CD4-positive, alpha-beta T cell treated with Interleukin-4 for 4 hours (primary cell): Measurements from ENCODE around the gene COL16A1.

Source experiments
- DNase-seq: peaks from one replicate; pipeline ENCODE4 v3.0.0-alpha.2; 2020

COL16A1 gene

DNA sequence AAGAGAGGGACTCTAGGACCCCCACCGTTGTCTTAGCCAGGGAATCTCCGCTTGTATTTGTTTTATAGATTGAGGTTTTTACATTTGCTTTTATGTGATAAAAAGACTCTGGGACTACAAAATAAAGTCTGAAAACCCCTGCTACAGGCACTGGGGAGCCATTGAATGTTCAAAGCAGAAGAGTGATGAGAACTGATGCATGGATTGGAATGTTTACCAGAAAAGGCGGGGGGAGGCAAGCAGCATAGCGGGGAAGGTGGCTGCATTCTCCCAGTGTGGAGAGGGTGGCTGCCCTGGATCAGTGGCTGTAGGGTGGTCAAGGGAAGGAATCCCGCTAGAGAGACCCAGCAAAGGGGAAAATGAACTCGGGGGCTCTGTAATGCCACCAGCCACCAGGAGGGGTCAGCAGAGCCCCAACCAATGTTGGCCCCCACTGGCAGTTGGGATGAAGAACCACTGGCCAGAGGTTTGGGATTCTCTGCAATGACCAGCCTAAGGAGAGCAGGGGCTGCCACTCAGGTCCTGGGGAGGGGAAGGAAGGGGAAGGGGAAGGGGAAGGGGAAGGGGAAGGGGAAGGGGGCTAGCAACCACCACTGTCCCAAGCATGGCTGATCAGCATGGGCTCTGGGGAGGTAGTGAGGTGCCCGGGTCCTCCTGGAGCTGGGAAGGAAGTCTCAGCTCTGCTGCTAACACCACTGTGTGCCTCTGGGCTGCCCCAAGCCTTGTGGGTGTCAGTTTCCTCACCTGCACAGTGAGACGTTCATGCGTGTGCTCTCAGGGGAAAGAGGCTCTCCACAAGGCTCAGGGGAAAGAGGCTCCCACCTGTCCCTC is 40.0 kb downstream of the COL16A1 start:
- DNase-seq = peak; percentile 48

DNA sequence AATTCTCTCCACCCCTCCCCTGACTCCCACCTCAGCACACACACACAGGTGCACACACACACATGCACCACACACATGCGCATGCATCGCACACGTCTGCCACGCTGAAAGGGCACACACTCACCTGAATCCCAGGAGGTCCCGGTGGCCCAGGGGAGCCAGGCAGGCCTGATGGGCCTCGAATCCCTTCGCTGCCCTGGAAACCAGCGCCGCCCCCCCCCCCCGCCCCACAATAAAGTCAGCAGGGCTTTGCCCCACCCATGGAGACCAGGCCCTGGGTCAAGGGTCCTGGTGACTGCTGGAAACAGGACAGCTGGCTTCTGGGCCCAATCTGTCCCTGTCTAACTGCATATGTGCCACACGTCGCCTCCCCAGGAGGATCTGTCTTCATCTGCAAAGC is 41.4 kb downstream of the COL16A1 start:
- DNase-seq = no peak

DNA sequence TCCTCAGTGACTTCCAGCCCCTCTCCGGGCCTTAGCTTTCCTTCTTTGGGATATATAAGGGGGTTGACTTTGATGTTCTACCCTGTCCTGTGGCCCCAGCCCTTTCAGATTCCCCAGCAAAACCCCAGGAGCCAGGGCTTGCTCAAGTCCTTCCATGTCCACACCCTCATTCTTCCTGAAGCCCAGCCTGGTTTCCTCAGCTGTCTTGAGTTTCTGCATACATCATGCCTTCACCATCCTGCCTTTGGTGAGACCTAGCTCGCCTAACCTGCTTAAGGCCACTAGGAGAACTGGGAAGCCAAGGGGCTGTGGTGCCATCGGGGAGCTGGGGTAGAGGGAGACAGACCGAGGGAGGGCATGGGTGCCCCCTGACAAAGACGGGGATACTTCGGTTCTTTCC is 42.0 kb downstream of the COL16A1 start:
- no peak for DNase-seq

DNA sequence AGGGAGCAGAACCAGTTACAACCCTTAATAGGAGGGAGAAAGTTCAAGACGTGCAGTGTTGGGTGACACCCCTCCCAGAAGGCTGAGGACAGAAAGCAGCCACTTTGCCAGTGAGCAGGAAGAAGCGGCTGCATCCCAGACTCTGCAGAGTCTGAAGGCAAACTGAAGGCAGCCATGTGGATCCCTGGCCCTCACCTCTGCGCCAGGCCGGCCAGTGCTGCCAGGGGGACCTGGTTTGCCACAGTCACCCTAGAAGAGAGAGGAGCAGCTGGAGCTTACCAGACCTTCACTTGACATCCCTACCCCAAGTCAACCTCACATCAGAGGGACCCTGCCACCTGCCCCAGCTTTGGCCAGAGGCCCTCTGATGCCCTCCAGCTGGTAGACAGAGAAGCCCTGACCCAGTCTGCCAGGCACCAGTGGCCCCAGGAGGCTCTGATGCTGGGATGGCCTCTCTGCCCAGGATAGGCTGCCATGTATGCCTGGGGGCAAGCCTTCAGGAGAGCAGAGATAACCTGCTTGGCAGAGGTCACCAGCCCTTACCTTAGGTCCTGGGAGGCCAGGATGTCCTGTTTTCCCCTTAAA is 42.9 kb downstream of the COL16A1 start:
- DNase-seq = no peak

DNA sequence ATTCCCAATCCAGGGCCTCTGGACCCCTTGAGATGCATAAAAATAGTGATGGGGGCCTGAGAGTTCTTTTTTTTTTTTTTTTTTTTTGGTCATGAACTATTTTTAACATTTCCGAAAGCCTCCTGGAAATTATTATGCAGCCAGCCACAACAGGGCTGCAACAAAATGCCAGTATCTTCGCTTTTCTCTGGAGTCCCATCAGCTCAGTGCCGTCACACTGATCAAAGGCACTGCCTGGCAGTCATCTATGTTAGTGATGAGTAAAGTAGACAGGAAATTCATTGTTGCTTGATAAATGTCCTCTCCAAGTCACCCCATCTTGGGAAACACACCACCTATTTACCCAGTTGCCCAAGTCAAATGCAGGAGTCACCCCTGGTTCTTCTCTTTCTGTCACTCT is 43.9 kb downstream of the COL16A1 start:
- no peak for DNase-seq

DNA sequence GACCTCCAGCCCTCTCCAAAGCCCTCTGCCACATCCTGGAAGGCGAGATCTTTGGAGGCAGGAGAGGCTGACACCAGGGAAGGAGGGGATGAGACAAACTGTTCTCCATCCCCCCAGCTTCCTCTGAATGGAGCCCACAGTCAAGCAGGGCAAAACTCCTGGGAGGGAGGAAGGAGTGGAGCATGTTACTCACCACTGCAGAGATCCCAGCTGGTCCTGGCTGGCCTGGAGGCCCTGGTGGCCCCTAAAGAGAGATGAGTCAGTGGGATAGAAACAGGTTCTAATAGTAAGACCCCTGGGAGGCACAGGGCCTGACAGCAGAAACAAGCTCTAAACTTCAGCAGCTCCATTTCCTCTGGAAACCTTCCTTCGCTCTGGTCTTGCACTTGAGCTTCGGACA is 45.1 kb downstream of the COL16A1 start:
- no peak for DNase-seq

DNA sequence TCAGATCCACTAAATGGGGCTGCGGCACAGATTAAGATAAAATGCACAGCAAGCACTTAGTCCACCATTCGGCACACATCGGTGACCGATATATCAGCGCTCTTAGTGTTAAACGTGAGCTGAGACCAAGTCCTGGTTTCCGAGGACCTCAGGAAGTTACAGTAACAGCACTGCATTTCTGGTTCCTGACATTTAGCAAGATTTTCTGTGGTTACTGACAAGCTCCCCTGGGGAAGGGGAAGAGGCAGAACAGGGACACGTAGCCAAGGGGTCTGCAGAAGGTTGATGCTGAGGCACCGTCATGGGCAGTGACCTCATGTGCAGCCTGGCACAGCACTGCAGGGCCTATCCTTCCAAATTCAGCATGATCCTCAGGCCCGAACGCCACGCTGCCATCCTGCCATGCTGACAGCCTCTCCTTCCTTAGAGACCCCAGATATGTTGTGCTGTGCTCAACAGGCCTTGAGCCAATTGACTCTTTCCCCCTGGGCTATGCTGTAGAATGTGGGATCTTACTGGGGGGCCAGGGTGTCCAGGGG is 45.8 kb downstream of the COL16A1 start:
- no peak for DNase-seq

DNA sequence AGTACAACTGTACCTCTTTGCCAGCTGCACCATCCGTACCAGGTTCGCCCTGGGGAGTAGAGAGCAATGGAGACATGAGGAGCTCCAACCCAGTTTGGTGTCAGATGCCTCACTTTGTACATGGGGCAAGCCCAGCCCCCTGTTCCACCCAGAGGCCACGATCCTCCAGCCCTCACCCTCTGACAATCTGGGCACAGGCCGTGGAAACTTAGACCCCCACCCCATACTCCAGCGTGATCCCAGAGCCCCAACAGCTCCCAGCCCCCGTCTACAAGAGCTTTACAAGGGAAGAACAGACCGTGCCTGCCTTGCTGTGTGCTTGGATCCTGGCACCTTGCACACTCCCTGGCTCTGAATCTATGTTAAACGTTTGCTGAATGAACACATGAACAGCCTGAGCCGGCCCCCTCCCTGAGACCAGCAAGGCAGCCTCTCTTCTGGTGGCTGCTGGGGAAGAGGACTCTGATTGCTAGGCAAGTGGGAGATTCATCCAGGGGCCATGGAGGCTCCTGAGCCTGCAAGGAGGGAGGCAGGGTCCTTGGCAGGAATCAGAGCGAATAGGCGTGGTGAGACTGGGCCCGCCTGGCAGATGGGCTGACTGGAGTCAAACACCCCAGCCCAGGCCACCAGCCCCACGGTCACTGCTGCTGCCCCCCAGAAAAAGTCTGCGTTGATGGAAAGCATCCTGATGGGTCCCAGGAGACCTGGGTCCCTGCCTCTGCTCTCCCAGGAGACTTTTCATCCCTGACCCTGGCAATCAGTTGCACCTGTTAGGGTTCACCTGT is 46.6 kb downstream of the COL16A1 start:
- DNase-seq = no peak

DNA sequence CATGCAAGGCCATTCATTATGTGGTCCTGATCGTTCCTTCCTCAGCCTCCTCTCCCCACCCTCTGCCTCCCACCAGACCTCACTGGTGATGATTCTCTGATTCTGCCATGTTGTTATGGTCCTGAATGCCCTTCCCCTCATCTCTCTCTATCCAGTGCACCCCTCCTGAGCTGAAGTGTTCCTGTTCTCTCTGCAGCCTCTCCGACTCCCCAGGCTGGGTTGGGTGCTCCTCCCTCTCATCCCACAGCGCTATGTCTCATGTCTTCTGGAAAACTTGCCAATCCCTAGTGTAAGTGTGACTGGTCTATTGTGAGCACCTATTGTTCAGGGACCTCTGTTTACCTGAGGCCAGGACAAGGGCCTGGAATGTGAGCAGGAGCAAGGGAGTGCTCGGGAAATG is 48.1 kb downstream of the COL16A1 start:
- no peak for DNase-seq

DNA sequence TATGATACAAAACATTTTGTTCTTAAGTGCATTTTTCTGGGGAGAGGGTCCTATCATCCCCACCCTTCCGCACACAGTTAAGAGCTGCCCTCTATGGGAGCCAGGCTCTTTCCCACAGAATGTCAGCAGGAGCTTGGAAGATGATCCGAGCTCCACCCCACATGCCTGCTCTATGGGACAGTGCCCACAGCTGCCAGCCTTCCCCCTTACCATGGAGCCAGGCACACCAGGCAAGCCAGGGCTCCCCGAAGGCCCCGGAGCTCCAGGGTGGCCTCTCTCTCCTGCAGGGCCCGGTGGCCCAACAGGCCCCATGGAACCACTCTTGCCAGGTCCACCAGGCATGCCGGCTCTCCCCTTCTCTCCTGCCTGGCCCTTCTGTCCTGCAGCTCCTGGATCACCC is 48.7 kb downstream of the COL16A1 start:
- no peak for DNase-seq

DNA sequence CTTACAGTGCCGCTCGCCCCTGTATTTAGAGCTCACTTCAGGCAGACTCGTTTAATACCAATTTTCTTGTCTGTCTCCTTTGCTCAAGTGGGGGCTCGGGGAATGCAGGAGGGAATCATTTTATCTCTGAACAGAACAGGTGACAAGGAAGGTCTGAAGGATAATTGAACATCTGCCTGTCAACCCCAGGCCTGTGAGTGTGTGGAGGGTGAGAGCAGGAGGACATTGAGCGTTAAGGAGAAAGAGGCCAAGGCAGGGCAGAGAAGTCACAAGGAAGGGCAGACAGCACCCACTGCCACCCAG is 49.4 kb downstream of the COL16A1 start:
- no peak for DNase-seq

DNA sequence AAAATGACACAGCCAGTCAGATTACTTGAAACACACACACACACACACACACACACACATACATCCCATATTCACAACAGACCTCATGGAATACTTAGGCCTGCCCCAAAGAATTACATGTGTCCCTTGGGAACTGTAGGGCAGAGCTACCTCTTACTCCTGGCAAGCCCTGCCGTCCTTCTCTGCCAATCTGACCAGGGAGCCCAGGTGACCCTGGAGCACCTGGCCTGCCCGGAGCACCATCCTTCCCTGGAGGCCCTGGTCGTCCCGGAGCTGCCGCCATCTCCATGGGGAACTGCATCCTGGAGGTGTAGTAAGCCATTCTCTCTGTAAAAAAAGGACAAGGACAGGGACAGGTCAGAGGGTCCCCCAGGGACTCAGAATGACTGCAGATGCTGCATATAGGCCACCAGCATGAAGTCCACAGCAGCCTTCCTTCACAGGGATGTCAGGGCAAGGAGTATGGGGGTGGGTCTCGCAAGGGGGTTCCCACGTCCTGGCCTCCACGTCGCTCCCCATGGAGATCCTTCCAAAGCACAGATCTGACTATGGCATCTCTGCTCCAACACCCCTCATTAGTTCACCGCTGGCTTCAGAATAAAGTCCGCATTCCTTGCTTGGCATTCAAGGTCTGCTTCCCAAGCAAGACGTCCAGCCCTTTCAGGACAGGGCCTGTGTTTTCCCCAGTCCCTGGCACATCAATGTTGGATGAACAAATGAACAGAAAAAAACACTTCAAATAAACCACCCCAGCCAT is 49.9 kb downstream of the COL16A1 start:
- no peak for DNase-seq

DNA sequence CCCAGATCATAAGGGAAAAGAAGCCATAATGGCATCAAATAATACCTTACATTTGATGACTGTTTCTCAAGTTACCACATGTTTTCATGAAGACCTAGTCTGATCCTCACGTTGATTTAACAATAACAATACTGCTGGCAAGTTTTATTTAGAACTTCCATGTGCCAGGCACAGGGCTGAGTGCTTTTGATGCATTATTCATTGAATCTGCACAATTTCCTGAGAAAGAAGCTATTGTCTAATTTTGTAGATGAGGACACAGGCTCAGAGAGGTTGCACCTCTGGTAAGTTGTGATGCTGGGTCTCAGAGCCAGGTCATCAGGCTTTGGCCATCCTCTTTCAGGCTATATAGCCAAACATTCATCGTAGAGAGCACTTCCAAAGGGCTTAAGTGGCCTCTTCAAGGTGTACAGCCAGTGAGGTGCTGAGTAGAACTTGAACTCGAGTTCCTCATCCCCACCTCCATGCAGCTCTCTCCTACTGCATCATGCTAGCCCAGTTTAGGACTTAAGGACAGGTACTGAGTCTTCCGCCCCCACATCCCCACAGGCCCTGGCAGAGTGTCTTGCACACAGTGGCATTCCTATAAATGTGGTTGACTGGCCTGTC is 50.8 kb downstream of the COL16A1 start:
- no peak for DNase-seq

DNA sequence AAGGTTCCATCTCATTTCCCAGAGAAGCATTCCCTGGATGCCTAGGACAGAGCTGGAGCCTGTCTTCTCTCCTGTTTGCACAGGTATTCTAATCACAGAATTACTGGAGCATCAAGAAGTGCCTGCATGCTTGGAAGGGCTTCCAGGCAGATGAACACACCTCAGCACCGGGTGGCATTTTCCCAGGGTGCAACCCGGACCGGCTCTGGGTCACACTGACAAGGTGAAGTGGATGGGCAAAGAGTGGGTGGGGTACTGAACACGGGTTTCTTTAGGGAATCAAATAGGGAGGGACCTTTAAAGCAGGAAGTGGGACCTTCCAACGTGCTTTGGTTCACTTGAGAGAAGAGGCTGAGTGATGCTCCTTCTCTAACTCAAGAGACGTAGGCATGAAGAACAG is 52.1 kb downstream of the COL16A1 start:
- no peak for DNase-seq

DNA sequence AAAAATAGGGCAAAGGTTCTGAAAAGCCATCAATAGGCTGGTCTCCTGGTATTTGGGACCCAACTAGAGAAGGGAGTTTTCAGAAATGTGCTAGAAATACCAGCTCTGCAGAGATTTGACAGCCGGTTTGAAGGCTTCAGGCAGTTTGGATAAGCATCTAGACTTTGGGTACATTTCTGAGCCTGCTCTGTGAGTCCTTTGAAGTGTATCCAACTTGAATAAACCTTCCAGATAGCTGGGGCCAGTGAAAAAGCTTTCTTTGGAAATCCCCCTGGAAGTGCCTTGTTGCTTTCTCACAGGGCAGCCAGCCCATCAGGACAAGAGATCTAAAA is 52.8 kb downstream of the COL16A1 start:
- no peak for DNase-seq

DNA sequence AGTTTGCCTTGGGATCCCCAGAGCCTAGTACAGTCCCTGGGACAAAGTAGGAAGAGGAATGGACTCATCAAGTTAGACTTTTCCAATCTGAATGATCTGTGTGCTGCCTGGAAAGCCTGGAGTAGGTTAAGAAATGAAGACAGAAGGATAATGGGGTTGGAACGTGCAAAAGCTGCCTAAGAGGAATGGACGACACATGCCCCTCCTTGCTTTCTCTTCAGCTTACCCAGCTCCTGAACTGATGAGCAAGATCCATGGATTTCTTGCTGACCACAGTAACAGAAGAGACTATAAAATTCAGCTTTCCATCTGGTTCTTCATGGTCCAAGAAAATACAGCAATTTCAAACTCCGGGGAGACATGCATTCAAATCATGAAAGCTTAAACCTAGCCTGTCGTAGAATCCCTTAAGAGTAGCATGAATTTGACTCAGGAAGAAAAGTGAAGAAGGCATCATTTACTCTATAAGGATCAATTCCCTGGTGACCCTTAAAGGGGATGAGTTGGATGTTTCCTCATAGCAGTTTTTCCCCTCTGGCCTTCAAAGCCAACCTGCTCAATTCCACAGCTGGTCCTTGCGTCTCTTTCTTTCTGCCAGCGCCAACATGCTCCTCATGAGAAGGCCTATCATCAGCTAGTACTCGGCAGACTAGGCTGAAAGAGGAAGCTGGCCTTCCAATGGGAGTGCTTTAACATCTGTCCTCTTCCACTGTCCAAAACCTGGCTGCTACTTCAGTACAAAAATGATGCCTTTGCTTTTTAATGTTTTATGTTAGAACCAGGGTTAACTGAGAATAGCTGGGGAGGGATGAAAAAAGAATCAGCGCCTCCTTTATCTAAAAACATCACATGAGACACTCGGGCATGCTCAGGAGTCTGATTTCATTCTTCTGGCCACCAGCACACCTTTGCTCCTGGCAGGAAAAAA is 53.4 kb downstream of the COL16A1 start:
- no peak for DNase-seq

DNA sequence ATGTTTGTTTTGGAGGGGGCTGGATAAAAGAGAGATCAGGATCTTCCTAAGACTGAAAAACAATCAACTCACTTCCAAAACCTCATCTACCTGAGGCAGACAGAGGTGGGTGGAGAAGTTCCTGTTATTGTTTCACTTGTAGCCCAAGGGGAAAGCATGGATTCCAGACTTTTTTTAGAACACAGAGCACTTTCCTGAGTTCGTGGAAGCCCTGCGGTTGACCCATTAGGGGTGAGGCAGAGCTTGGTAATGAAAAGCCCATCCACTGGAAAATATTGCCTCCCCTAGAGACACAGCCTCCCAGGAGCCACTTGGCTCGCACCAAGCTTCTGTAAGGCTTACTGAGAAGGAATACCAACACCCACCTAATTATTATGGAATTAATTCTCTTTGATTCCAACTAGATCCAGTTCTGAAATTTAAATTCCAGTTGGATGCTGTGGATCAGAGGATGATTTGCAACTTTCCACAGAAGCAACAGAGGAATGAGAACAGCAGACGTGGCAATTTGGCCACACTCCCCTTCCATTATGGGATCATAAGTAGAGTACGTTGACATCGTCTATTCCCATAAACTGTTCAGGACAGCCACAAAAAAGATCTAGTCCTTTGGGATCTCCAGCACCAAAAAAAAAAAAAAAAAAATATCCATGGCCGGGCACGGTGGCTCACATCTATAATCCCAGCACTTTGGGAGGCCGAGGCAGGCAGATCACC is 55.0 kb downstream of the COL16A1 start:
- no peak for DNase-seq

DNA sequence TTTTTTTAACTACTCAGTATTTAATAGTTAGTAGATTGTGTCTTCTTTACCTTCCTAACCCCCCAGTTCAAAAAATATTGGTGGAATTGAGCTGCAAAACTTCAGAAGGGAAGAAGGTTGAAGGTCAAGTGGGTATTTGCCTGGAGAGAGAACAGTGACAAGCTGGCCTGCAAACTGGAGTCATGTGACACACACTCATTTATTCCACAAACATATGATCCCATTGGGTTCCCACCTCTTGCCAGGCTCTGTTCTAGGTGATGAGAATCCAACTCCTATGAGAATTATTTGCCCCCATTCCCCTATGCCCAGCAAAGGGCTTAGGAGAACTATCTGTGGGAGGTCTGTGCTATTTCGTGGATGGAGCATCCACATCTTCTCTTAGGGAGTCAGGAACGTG is 55.6 kb downstream of the COL16A1 start:
- DNase-seq = no peak

DNA sequence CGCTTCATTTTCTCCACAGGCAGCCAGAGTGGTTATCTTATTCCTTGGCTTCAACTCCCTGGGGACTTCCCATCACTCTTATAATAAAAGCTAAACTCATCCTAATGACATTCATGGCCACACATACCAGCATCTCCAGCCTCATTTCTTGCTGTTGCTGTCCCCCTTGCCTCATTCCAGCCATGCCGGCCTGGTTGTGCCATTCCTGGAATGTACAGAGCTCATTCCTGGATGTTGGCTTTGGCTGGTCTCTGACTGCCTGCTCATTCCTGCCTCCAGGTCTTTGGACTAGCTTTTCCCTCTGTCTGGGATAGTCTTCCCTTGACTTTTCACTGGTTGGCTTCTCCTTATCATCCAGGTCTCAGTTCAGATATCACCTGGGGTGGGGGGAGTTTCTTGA is 56.7 kb downstream of the COL16A1 start:
- no peak for DNase-seq

DNA sequence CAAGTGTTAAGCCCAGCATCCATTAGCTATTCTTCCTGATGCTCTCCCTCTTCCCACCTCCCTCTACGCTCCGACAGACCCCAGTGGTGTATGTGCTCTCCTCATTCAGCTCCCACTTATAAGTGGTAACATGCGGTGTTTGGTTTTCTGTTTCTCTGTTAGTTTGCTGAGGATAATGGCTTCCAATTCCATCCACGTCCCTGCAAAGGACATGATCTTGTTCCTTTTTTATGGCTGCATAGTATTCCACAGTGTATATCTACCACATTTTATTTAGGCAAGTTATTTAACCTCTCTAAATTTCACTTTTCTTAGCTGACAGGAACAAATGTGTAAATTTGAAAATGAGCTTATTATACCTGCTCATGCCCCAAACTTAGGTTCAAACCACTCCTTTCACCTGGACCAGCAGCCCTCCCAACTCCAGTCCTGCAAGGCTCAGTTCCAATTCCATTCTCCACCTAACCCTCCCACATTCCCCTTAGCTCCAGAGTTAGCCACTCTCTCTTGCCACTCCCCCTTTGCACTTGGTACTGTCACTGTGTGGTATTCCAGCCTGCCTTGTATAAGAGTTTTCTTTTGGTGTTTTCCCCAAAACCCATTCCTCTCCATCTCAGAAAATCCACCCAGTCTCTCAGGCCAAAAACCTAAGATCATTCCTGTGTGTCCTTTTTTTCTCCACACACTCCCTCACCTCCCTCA is 57.4 kb downstream of the COL16A1 start:
- DNase-seq = no peak

DNA sequence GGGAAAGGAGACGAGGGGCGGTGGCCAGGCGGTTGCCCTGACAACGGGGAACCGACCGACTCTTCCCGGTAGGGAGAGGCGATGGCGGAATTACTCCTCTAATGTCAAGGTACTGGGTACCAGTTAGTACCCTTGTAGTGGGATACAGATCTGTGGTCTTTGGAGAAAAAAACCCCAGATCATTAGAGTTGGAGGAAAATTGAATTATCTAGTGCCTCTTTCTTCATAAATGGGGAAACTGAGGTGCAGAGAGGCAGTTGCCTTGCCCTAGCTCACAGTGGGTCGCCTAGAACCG is 58.6 kb downstream of the COL16A1 start:
- DNase-seq = no peak
